Neural progenitor cell (in vitro differentiated cells): Measurements from ENCODE around the gene DPYD.

Source experiments
- EZH2 ChIP-seq: fragments of 200-600 bp; sonication (generic); IDR thresholded peaks from 2 replicates; pipeline ENCODE4 v1.6.1; 2017; ENCODE audit warnings: antibody characterized with exemption, mild to moderate bottlenecking, moderate library complexity
- EZH2phosphoT487 ChIP-seq: fragments of 200-600 bp; sonication (generic); IDR thresholded peaks from 2 replicates; pipeline ENCODE4 v1.6.1; 2017; ENCODE audit warnings: antibody characterized with exemption
- TF ChIP-seq, protein P1 (sequence below): fragments of 200-600 bp; sonication (generic); IDR thresholded peaks from 2 replicates; pipeline ENCODE4 v1.5.1; 2017; ENCODE audit warnings: antibody characterized with exemption, mild to moderate bottlenecking

DNA sequence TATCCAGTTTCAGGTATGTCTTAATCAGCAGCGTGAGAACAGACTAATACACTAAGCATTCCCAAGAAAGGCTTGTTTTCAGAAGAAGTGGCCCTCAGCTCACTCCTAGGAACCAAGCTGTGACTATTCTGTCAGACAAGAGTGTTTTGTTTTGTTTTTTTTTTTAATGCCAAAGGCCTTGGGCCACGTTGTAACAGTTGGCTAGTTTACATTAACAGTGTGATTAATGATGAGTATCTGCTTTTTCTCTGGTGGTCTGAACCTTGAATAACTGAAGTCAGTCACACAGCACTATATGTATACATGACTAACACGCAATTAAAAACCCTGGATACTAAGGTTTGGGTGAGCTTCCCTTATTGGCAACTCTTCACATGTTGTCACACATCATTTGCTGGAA, 21.9 kb downstream of the DPYD start:
- TF ChIP-seq, protein P1, sequence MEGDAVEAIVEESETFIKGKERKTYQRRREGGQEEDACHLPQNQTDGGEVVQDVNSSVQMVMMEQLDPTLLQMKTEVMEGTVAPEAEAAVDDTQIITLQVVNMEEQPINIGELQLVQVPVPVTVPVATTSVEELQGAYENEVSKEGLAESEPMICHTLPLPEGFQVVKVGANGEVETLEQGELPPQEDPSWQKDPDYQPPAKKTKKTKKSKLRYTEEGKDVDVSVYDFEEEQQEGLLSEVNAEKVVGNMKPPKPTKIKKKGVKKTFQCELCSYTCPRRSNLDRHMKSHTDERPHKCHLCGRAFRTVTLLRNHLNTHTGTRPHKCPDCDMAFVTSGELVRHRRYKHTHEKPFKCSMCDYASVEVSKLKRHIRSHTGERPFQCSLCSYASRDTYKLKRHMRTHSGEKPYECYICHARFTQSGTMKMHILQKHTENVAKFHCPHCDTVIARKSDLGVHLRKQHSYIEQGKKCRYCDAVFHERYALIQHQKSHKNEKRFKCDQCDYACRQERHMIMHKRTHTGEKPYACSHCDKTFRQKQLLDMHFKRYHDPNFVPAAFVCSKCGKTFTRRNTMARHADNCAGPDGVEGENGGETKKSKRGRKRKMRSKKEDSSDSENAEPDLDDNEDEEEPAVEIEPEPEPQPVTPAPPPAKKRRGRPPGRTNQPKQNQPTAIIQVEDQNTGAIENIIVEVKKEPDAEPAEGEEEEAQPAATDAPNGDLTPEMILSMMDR: no peak
- no peak for TF ChIP-seq EZH2
- no peak for TF ChIP-seq EZH2phosphoT487
